Karpas-422 (cell line): ENCODE results near the gene CNTN4. TPM values are rescaled to one million over a fixed set of nuclear protein-coding genes. Genes with fewer than 3 reads are reported as not detected.
A peak's percentile ranks its signal among the peaks of the same experiment; 100 is the strongest.
"Not testable (repeated sequence)": the region's sequence is repeated elsewhere in the genome, so short reads cannot be mapped to it uniquely, and the experiment has no call there.

Experiments used
- DNase-seq: peaks from one replicate; pipeline ENCODE4 v3.0.0-alpha.2; 2015
- H2AFZ ChIP-seq: fragments of 200-600 bp; sonication (generic); 2 replicates; pipeline ENCODE4 v1.6.1; 2014; ENCODE audit warnings: antibody characterized with exemption, low read length, mixed read lengths
- H3K27ac ChIP-seq: fragments of 200-600 bp; sonication (generic); 2 replicates; pipeline ENCODE4 v1.5.1; 2014; ENCODE audit warnings: mild to moderate bottlenecking, low read length, moderate library complexity
- H3K27me3 ChIP-seq: fragments of 200-600 bp; sonication (generic); 2 replicates; pipeline ENCODE4 v1.6.1; 2014; ENCODE audit warnings: low read length, mixed read lengths
- H3K36me3 ChIP-seq: fragments of 200-600 bp; sonication (generic); 2 replicates; pipeline ENCODE4 v1.6.1; 2014; ENCODE audit warnings: low read length, mixed read lengths; ENCODE audit not compliant: insufficient read depth
- H3K4me1 ChIP-seq: fragments of 200-600 bp; sonication (generic); 2 replicates; pipeline ENCODE4 v1.6.1; 2014; ENCODE audit warnings: mild to moderate bottlenecking, low read length, mixed read lengths
- H3K4me2 ChIP-seq: fragments of 200-600 bp; sonication (generic); 2 replicates; pipeline ENCODE4 v1.6.1; 2014; ENCODE audit warnings: low read length, low read depth, mild to moderate bottlenecking; ENCODE audit not compliant: poor library complexity, severe bottlenecking
- H3K4me3 ChIP-seq: fragments of 200-600 bp; sonication (generic); 2 replicates; pipeline ENCODE4 v1.5.1; 2014; ENCODE audit warnings: mild to moderate bottlenecking, antibody characterized with exemption, low read length, mixed read lengths
- H3K79me2 ChIP-seq: fragments of 200-600 bp; sonication (generic); 2 replicates; pipeline ENCODE4 v1.6.1; 2014; ENCODE audit warnings: mild to moderate bottlenecking, low read length, mixed read lengths
- H3K9ac ChIP-seq: fragments of 200-600 bp; sonication (generic); 2 replicates; pipeline ENCODE4 v1.6.0; 2014; ENCODE audit warnings: low read length
- H3K9me2 ChIP-seq: fragments of 200-600 bp; sonication (generic), shearing (Covaris generic); replicated peaks from 2 replicates; pipeline ENCODE4 v1.6.0; 2014; ENCODE audit warnings: mild to moderate bottlenecking, low read length, moderate library complexity; ENCODE audit not compliant: insufficient read depth
- H3K9me3 ChIP-seq: fragments of 300-700, 200-600 bp; sonication (generic); 2 replicates; pipeline ENCODE4 v1.6.1; 2014; ENCODE audit warnings: low read length, mixed read lengths
- H4K20me1 ChIP-seq: fragments of 200-600 bp; sonication (generic); 2 replicates; pipeline ENCODE4 v1.6.1; 2014; ENCODE audit warnings: mild to moderate bottlenecking, antibody characterized with exemption, low read length, low read depth; ENCODE audit not compliant: insufficient read depth
- total RNA-seq: library from RNA; depleted of rRNA; stranded (reverse); fragments of >200 nt; shearing (Covaris generic); gene quantifications from 2 replicates; pipeline ENCODE4 v1.2.3, GENCODE V29; 2014; ENCODE audit warnings: low replicate concordance

The CNTN4 gene
- total RNA-seq, 1 experiment from 2014 or later, result 0.19 TPM

DNA sequence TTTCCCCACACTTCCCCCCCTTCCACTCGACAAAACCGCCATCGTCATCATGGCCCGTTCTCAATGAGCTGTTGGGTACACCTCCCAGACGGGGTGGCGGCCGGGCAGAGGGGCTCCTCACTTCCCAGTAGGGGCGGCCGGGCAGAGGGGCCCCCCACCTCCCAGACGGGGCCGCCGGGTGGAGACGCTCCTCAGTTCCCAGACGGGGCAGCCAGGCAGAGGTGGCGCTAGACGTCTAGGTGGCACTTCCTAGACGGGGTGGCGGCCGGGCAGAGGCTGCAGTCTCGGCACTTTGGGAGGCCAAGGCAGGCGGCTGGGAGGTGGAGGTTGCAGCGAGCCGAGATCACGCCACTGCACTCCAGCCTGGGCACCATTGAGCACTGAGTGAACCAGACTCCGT lies 818.0 kb downstream of the CNTN4 start:
- not testable (repeated sequence) for H3K4me1 ChIP-seq

DNA sequence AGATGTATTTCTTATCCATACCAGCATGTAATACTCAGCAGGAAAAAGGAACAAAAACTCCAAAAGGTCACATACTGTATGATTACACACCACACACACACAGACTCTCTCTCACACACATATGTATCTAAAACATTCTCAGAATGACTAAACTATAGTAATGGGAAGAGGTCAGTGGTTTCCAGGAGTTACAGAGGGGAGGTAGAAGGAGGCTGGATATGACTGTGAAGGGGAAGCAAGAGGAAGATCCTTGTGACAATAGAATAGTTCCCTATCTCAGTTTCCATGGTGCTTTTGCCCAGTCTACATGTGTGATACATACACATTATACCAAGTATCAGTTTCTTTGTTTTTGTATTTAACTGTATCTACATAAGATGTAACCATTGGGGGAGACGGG lies 821.4 kb downstream of the CNTN4 start:
- Histone ChIP-seq H3K27me3 (no peaks in the 10 kb centered on the region), H3K4me2 (no peak overlapping the region), H3K4me3 (no peak overlapping the region), H3K9ac (no peak overlapping the region), H3K9me2 (no peaks in the 10 kb centered on the region), H3K9me3 (no peaks in the 10 kb centered on the region), H3K4me1 (peaks cover 4% of the 10 kb centered on the region), H2AFZ (no peak overlapping the region), H4K20me1 (no peaks in the 10 kb centered on the region), H3K36me3 (no peaks in the 10 kb centered on the region), H3K27ac (no peak overlapping the region), H3K79me2 (no peaks in the 10 kb centered on the region)
- DNase-seq, result no peak

More for the DNA sequence above, 818.0 kb downstream of the CNTN4 start:
- DNase-seq, H3K9ac ChIP-seq, H3K9me2 ChIP-seq, H4K20me1 ChIP-seq, H3K4me2 ChIP-seq, H3K27me3 ChIP-seq, H3K9me3 ChIP-seq, H3K4me3 ChIP-seq, H3K36me3 ChIP-seq, H3K79me2 ChIP-seq, H3K27ac ChIP-seq, H2AFZ ChIP-seq: not testable (repeated sequence)

DNA sequence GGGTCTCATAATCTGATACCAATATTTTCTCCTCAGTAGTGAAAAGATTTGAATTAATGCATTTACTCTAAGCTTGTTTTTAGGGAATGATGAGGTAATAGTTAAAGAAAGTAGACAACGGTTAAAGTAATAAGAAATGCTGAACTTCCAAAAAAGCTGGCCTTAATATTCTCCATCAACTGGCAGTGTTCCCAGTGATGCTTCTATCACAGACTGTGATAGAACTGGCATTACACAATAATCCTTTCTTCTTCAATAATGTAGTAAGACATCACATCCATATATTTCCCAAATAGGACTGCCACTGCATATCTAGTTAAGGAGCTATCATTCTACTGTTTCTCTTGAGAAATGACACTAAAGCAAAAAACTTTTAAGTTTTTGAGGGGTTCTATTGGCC lies 822.8 kb downstream of the CNTN4 start:
- no peak overlapping the region for H3K4me2 ChIP-seq
- H2AFZ ChIP-seq, result no peak overlapping the region
- H3K9ac ChIP-seq, result no peak overlapping the region
- no peak overlapping the region for H3K27ac ChIP-seq
- H3K9me2 ChIP-seq, result no peaks in the 10 kb centered on the region
- no peaks in the 10 kb centered on the region for H3K27me3 ChIP-seq
- H3K4me3 ChIP-seq, result no peak overlapping the region
- H3K79me2 ChIP-seq, result no peaks in the 10 kb centered on the region
- no peaks in the 10 kb centered on the region for H3K36me3 ChIP-seq
- no peaks in the 10 kb centered on the region for H4K20me1 ChIP-seq
- DNase-seq, result no peak
- H3K9me3 ChIP-seq, result no peaks in the 10 kb centered on the region
- H3K4me1 ChIP-seq, result peaks cover 4% of the 10 kb centered on the region

DNA sequence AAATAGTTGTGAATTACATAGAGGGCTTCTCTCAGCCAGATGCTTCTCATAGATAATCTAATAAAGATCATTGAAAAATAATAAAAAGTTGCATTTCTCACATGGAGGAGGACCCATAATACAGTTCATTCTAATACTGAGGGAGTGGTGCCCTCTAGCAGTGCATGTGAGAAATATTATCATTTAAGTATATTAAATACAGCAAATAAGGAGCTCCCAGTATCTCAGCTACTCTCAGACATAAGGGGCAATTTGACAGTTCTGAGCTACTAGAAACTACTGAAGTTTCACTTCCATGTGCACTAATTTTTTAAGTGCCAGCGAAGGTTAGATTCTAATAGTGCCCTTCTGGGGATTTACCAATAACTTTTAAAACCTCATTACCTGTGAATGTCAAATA lies 823.2 kb downstream of the CNTN4 start:
- DNase-seq, result peak; percentile 83
- Histone ChIP-seq H3K9ac (no peak overlapping the region), H3K4me3 (no peak overlapping the region), H2AFZ (no peak overlapping the region), H3K4me2 (no peak overlapping the region), H3K79me2 (no peaks in the 10 kb centered on the region), H3K36me3 (no peaks in the 10 kb centered on the region), H3K9me3 (no peaks in the 10 kb centered on the region), H3K9me2 (no peaks in the 10 kb centered on the region), H4K20me1 (no peaks in the 10 kb centered on the region), H3K4me1 (peaks cover 4% of the 10 kb centered on the region), H3K27ac (no peak overlapping the region), H3K27me3 (no peaks in the 10 kb centered on the region)

DNA sequence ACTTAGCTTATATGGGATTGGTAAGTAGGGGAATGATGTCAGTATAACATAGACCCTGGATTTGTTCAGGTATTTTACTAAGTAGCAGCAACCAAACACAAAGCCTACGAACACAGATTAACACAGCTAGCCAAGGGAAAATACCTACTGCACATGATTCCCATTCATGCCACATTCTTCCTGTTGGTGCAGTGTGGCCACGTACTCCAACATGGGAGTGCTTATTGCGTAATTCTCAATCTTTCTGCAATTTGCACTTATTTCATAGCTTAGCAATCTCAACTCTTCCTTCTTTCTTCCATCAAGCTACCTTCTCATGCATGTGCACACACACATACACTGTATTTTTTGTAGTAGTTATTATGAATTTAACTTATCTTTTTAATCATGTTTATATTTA lies 824.7 kb downstream of the CNTN4 start:
- H3K4me2 ChIP-seq, result no peak overlapping the region
- H3K27ac ChIP-seq, result no peak overlapping the region
- H4K20me1 ChIP-seq, result no peaks in the 10 kb centered on the region
- peaks cover 4% of the 10 kb centered on the region for H3K4me1 ChIP-seq
- no peak overlapping the region for H3K9ac ChIP-seq
- no peaks in the 10 kb centered on the region for H3K36me3 ChIP-seq
- no peak for DNase-seq
- no peaks in the 10 kb centered on the region for H3K79me2 ChIP-seq
- no peaks in the 10 kb centered on the region for H3K9me2 ChIP-seq
- H2AFZ ChIP-seq, result no peak overlapping the region
- H3K9me3 ChIP-seq, result no peaks in the 10 kb centered on the region
- no peaks in the 10 kb centered on the region for H3K27me3 ChIP-seq
- no peak overlapping the region for H3K4me3 ChIP-seq

DNA sequence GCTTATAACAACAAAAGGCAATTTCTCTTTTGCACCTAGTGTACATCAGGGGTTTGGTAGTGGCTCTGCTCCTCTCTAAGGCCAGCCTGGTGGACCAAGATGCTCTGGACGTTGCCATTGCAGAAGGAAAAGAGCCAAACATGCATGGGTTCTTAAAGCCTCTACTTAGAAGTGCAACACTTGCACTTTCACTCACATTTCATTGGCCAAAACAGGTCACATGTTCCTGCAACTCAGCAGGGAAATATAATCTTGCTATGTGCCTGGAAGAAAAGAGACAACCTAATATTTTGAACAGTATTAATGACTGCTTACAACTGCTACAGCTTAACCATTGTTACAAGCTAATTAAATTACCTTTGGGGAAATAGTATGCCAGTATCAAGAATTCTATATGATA lies 828.6 kb downstream of the CNTN4 start:
- H3K27ac ChIP-seq, result no peak overlapping the region
- no peak overlapping the region for H3K4me2 ChIP-seq
- no peaks in the 10 kb centered on the region for H3K36me3 ChIP-seq
- H3K79me2 ChIP-seq, result no peaks in the 10 kb centered on the region
- no peaks in the 10 kb centered on the region for H4K20me1 ChIP-seq
- H3K9me2 ChIP-seq, result no peaks in the 10 kb centered on the region
- H3K4me1 ChIP-seq, result peaks cover under 1% of the 10 kb centered on the region
- DNase-seq, result peak; percentile 48
- no peak overlapping the region for H3K9ac ChIP-seq
- no peak overlapping the region for H2AFZ ChIP-seq
- H3K27me3 ChIP-seq, result no peaks in the 10 kb centered on the region
- H3K9me3 ChIP-seq, result no peaks in the 10 kb centered on the region
- H3K4me3 ChIP-seq, result no peak overlapping the region

DNA sequence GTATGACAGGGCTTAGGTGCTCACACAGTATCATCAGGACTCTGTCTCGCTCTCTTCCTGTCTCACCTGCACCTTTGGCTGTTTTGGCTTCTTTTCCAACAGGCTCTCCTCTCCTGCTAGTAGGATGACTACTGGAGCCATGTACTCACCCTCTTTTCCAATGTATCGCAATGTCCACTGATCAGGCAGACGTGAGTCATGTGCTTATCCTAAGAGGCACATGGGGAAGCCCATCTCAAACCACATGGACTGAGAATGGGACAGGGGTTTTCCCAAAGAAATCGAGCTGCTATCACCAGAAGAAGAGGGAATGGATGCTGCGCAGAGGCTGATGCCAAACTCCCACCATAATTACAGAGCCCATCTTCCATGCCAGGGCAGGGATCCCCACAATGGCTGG lies 830.9 kb downstream of the CNTN4 start:
- Histone ChIP-seq H3K36me3 (no peaks in the 10 kb centered on the region), H3K79me2 (no peaks in the 10 kb centered on the region), H3K4me1 (no peaks in the 10 kb centered on the region), H3K4me2 (no peak overlapping the region), H3K27me3 (no peaks in the 10 kb centered on the region), H2AFZ (no peak overlapping the region), H3K9me3 (no peaks in the 10 kb centered on the region), H3K9ac (no peak overlapping the region), H3K9me2 (no peaks in the 10 kb centered on the region), H4K20me1 (no peaks in the 10 kb centered on the region), H3K27ac (no peak overlapping the region), H3K4me3 (no peak overlapping the region)
- no peak for DNase-seq

DNA sequence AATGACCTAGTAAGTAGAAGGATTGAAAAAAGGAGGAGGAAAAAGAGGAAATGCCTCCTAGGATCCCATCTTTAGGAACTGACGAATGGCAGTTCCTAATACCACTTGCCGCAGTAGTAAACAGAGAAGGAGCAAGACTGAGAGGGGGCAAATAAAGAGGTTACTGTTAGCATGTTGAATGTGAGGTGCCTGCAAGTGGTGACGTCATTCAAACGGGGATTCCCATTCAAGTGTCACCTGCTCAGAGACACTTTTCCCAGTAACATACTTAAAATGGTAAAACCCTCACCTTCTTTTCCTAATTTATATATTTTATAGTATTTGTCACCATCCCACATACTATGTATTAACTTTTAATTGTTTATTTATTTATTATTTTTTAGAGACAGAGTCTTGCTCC lies 832.6 kb downstream of the CNTN4 start:
- no peak for DNase-seq
- Histone ChIP-seq H3K4me3 (no peak overlapping the region), H3K36me3 (no peaks in the 10 kb centered on the region), H3K27ac (no peak overlapping the region), H3K9ac (no peak overlapping the region), H3K9me3 (no peaks in the 10 kb centered on the region), H3K79me2 (no peaks in the 10 kb centered on the region), H3K4me2 (no peak overlapping the region), H3K27me3 (no peaks in the 10 kb centered on the region), H2AFZ (no peak overlapping the region), H3K9me2 (no peaks in the 10 kb centered on the region), H3K4me1 (no peaks in the 10 kb centered on the region), H4K20me1 (no peaks in the 10 kb centered on the region)

DNA sequence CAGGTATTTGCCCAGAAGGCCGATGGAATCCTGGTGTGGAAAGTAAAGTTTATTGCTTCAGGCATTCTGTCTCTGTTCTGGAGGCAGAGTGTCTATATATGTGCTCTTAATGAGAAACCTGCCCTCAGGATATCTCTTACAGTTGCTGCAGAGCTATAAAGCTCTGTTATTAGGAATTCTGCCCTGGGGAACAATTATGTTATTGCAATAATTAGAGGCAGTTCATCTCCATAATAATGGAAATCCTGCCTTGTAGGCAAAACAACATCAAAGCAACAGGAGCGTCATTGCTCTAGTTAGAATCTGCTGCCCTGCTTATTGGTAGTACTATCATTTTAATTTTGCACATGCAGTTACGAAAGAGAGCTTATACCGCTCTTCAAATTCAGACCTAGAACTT lies 835.9 kb downstream of the CNTN4 start:
- no peak overlapping the region for H3K9ac ChIP-seq
- H2AFZ ChIP-seq, result no peak overlapping the region
- H3K4me1 ChIP-seq, result peaks cover 10% of the 10 kb centered on the region
- no peaks in the 10 kb centered on the region for H3K27me3 ChIP-seq
- H4K20me1 ChIP-seq, result no peaks in the 10 kb centered on the region
- H3K27ac ChIP-seq, result no peak overlapping the region
- H3K36me3 ChIP-seq, result no peaks in the 10 kb centered on the region
- H3K9me3 ChIP-seq, result no peaks in the 10 kb centered on the region
- DNase-seq, result no peak
- H3K4me3 ChIP-seq, result no peak overlapping the region
- H3K4me2 ChIP-seq, result no peak overlapping the region
- no peaks in the 10 kb centered on the region for H3K9me2 ChIP-seq
- no peaks in the 10 kb centered on the region for H3K79me2 ChIP-seq
